Activated naive CD8-positive, alpha-beta T cell treated with anti-CD3 and anti-CD28 coated beads, Interleukin-2, amount 10 ng/mL, durations not matched to agents 7 days and 5 days (primary cell): ENCODE results near the gene ZBTB20. TPM values are rescaled to one million over a fixed set of nuclear protein-coding genes. Genes with fewer than 3 reads are reported as not detected.

Source experiments
- ATAC-seq: fragments of 150-1000 bp; cut with Tn5 transposase; one replicate; pipeline ENCODE4 v1.10.0; 2021; ENCODE audit warnings: low read depth, moderate library complexity
- POLR2A ChIA-PET: fragments of 350-600 bp; sonication (Branson Sonifier 250); formaldehyde crosslinking; loops from one replicate; lab custom pipeline; 2021; ENCODE audit warnings: antibody characterized with exemption; lab: Charles Lee
- DNase-seq: peaks from one replicate; pipeline ENCODE4 v3.0.0; 2021
- H3K27ac Mint-ChIP-seq: one replicate; pipeline ENCODE4 v1.8.0; 2022; ENCODE audit warnings: mild to moderate bottlenecking, mixed read lengths
- H3K27me3 Mint-ChIP-seq: one replicate; pipeline ENCODE4 v1.8.0; 2022; ENCODE audit warnings: mild to moderate bottlenecking, moderate library complexity, mixed read lengths
- H3K36me3 Mint-ChIP-seq: one replicate; pipeline ENCODE4 v1.8.0; 2021; ENCODE audit warnings: mild to moderate bottlenecking, mixed read lengths
- H3K4me1 Mint-ChIP-seq: one replicate; pipeline ENCODE4 v1.8.0; 2021; ENCODE audit warnings: mixed read lengths
- H3K4me3 Mint-ChIP-seq: one replicate; pipeline ENCODE4 v1.8.0; 2022; ENCODE audit warnings: mild to moderate bottlenecking, moderate library complexity, mixed read lengths
- H3K9me3 Mint-ChIP-seq: one replicate; pipeline ENCODE4 v1.8.0; 2021; ENCODE audit warnings: mixed read lengths
- total RNA-seq, 2 experiments: library from RNA; stranded (reverse); gene quantifications; one replicate each; pipeline ENCODE4 v1.2.3, GENCODE V29; 2021

The ZBTB20 gene
- total RNA-seq, 2 experiments from 2014 or later = 27.4 to 31.3 TPM

GRCh38 chr3:114660124-114660523 lies 487.0 kb downstream of the ZBTB20 start:
- H3K4me3 Mint-ChIP-seq = no peak overlapping the region
- H3K9me3 Mint-ChIP-seq = peaks cover 4% of the 10 kb centered on the region
- DNase-seq = no peak
- H3K36me3 Mint-ChIP-seq = peaks cover 9% of the 10 kb centered on the region
- no peak for ATAC-seq
- H3K4me1 Mint-ChIP-seq = no peaks in the 10 kb centered on the region
- POLR2A ChIA-PET = no interaction called here
- H3K27me3 Mint-ChIP-seq = no peaks in the 10 kb centered on the region
- H3K27ac Mint-ChIP-seq = no peak overlapping the region

- Mint-ChIP-seq H3K4me3 (no peak overlapping the region), H3K4me1 (no peaks in the 10 kb centered on the region), H3K36me3 (peaks cover 9% of the 10 kb centered on the region), H3K27ac (no peak overlapping the region), H3K27me3 (no peaks in the 10 kb centered on the region), H3K9me3 (peaks cover 4% of the 10 kb centered on the region)
- no peak for DNase-seq
- POLR2A ChIA-PET = no interaction called here
- ATAC-seq = no peak
Observed at GRCh38 chr3:114659109-114660061, 487.7 kb downstream of the ZBTB20 start.

GRCh38 chr3:114651555-114651954 lies 495.5 kb downstream of the ZBTB20 start:
- DNase-seq = no peak
- no peak overlapping the region for H3K4me3 Mint-ChIP-seq
- H3K27me3 Mint-ChIP-seq = no peaks in the 10 kb centered on the region
- H3K36me3 Mint-ChIP-seq = no peaks in the 10 kb centered on the region
- peaks cover 2% of the 10 kb centered on the region for H3K9me3 Mint-ChIP-seq
- H3K4me1 Mint-ChIP-seq = peaks cover 2% of the 10 kb centered on the region
- no peak overlapping the region for H3K27ac Mint-ChIP-seq
- ATAC-seq = no peak
- POLR2A ChIA-PET = no interaction called here

- DNase-seq (no peak), ATAC-seq (no peak)
- H3K36me3 Mint-ChIP-seq = no peaks in the 10 kb centered on the region
- POLR2A ChIA-PET = no interaction called here
- H3K4me1 Mint-ChIP-seq = peaks cover 2% of the 10 kb centered on the region
- H3K27me3 Mint-ChIP-seq = no peaks in the 10 kb centered on the region
- H3K27ac Mint-ChIP-seq = no peak overlapping the region
- H3K9me3 Mint-ChIP-seq = peaks cover 2% of the 10 kb centered on the region
- H3K4me3 Mint-ChIP-seq = no peak overlapping the region
Observed at GRCh38 chr3:114650808-114651207, 496.3 kb downstream of the ZBTB20 start.

GRCh38 chr3:114649331-114649730 lies 497.8 kb downstream of the ZBTB20 start:
- Mint-ChIP-seq H3K27me3 (no peaks in the 10 kb centered on the region), H3K27ac (no peak overlapping the region), H3K36me3 (no peaks in the 10 kb centered on the region), H3K4me3 (no peak overlapping the region), H3K4me1 (peaks cover 2% of the 10 kb centered on the region), H3K9me3 (peaks cover 2% of the 10 kb centered on the region)
- DNase-seq (no peak), ATAC-seq (no peak)
- POLR2A ChIA-PET = no interaction called here

- Mint-ChIP-seq H3K9me3 (no peaks in the 10 kb centered on the region), H3K27me3 (no peaks in the 10 kb centered on the region), H3K27ac (no peak overlapping the region), H3K4me3 (no peak overlapping the region), H3K4me1 (peaks cover 3% of the 10 kb centered on the region), H3K36me3 (peaks cover 1% of the 10 kb centered on the region)
- DNase-seq (no peak), ATAC-seq (no peak)
- POLR2A ChIA-PET = no interaction called here
Observed at GRCh38 chr3:114646526-114646925, 500.6 kb downstream of the ZBTB20 start.

GRCh38 chr3:114645392-114645791 lies 501.7 kb downstream of the ZBTB20 start:
- ATAC-seq (no peak), DNase-seq (no peak)
- Mint-ChIP-seq H3K4me1 (peaks cover 3% of the 10 kb centered on the region), H3K27me3 (no peaks in the 10 kb centered on the region), H3K36me3 (peaks cover 1% of the 10 kb centered on the region), H3K4me3 (no peak overlapping the region), H3K27ac (no peak overlapping the region), H3K9me3 (no peaks in the 10 kb centered on the region)
- POLR2A ChIA-PET = no interaction called here

- ATAC-seq (no peak), DNase-seq (no peak)
- Mint-ChIP-seq H3K9me3 (no peaks in the 10 kb centered on the region), H3K36me3 (peaks cover 1% of the 10 kb centered on the region), H3K4me3 (no peak overlapping the region), H3K4me1 (peaks cover 3% of the 10 kb centered on the region), H3K27me3 (no peaks in the 10 kb centered on the region), H3K27ac (no peak overlapping the region)
- POLR2A ChIA-PET = no interaction called here
Observed at GRCh38 chr3:114644367-114644766, 502.7 kb downstream of the ZBTB20 start.

GRCh38 chr3:114642951-114643741 lies 503.9 kb downstream of the ZBTB20 start:
- Mint-ChIP-seq H3K4me1 (peaks cover 1% of the 10 kb centered on the region), H3K27me3 (no peaks in the 10 kb centered on the region), H3K9me3 (no peaks in the 10 kb centered on the region), H3K4me3 (no peak overlapping the region), H3K27ac (no peak overlapping the region), H3K36me3 (peaks cover 3% of the 10 kb centered on the region)
- DNase-seq (no peak), ATAC-seq (no peak)
- POLR2A ChIA-PET = no interaction called here

- POLR2A ChIA-PET = no interaction called here
- Mint-ChIP-seq H3K4me1 (peaks cover 1% of the 10 kb centered on the region), H3K27ac (no peak overlapping the region), H3K27me3 (no peaks in the 10 kb centered on the region), H3K4me3 (no peak overlapping the region), H3K9me3 (peaks cover 8% of the 10 kb centered on the region), H3K36me3 (peaks cover 8% of the 10 kb centered on the region)
- no peak for DNase-seq
- no peak for ATAC-seq
Observed at GRCh38 chr3:114640126-114640525, 507.0 kb downstream of the ZBTB20 start.

GRCh38 chr3:114639171-114639570 lies 507.9 kb downstream of the ZBTB20 start:
- Mint-ChIP-seq H3K4me1 (peaks cover under 1% of the 10 kb centered on the region), H3K36me3 (peaks cover 8% of the 10 kb centered on the region), H3K9me3 (peaks cover 9% of the 10 kb centered on the region), H3K4me3 (no peak overlapping the region), H3K27me3 (no peaks in the 10 kb centered on the region), H3K27ac (no peak overlapping the region)
- POLR2A ChIA-PET = no interaction called here
- DNase-seq (no peak), ATAC-seq (no peak)

GRCh38 chr3:114635878-114636277 lies 511.2 kb downstream of the ZBTB20 start:
- peaks cover 11% of the 10 kb centered on the region for H3K9me3 Mint-ChIP-seq
- peaks cover 7% of the 10 kb centered on the region for H3K36me3 Mint-ChIP-seq
- H3K4me3 Mint-ChIP-seq = no peak overlapping the region
- no peaks in the 10 kb centered on the region for H3K4me1 Mint-ChIP-seq
- H3K27ac Mint-ChIP-seq = no peak overlapping the region
- ATAC-seq (no peak), DNase-seq (no peak)
- no peaks in the 10 kb centered on the region for H3K27me3 Mint-ChIP-seq
- POLR2A ChIA-PET = no interaction called here

- Mint-ChIP-seq H3K27ac (no peak overlapping the region), H3K36me3 (peaks cover 7% of the 10 kb centered on the region), H3K9me3 (peaks cover 11% of the 10 kb centered on the region), H3K4me3 (no peak overlapping the region), H3K4me1 (no peaks in the 10 kb centered on the region), H3K27me3 (no peaks in the 10 kb centered on the region)
- DNase-seq = no peak
- POLR2A ChIA-PET = no interaction called here
- ATAC-seq = no peak
Observed at GRCh38 chr3:114634635-114635034, 512.5 kb downstream of the ZBTB20 start.
